ENCODE measurements around the gene MAPKAPK2. TPM values are rescaled to one million over a fixed set of nuclear protein-coding genes. Genes with fewer than 3 reads are reported as not detected.

The MAPKAPK2 gene
- total and polyA plus RNA-seq, 2 of the 13 experiments (the other 11 are each of a cell fraction or from before 2014, with no cell fraction given) = 16.6 to 34.0 TPM

DNA sequence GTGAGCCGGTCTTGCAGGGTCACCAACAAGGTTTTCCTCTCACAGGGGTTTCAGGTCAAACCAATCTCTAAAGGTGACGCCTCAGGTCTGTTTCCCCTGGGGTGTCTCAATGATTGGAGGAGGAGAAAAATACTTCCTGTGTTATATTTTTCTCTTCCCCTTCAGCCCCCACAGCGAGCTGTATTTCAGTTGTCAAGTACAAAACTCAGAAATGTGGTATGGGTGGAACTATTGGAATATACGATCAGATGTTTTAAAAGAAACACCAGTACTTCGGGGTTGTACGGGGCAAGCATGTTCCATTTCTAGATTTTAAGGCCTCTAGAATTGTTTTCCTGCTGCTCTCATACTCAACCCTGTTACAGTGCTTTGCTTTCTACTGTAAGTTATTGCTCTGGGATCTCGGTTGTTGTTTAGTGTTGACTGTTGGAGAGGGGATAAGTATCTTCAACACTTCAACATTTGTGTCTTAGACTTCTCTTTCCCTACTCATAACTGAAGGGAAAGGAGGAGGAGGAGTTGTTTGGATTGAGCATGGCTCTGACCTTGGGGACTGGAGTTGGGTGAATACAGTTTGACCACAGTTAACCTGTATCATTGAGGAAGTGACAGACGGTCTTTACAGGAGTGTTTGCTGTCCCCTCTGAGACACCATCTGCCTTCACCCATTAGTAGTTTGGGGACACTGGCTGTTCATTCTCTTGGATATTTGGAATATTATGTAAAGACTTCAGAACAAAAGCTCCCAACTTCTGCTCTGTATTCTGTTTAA is 2.0 kb downstream of the MAPKAPK2 start (continued):
- no peak for TF ChIP-seq RERE (CRISPR knock-in tag; IDR thresholded peaks at IDR 0.05; ENCODE audit: low read depth)
- no peak for TF ChIP-seq ZFP36L1 (CRISPR knock-in tag; IDR thresholded peaks at IDR 0.05)
- peak; percentile 51; the same call in 1 of the 2 replicates for TF ChIP-seq SAP130 (CRISPR knock-in tag; IDR thresholded peaks at IDR 0.05; ENCODE audit: low read depth)
- no peak for TF ChIP-seq HIVEP1 (CRISPR knock-in tag; IDR thresholded peaks at IDR 0.05)
- TF ChIP-seq THRA (CRISPR knock-in tag; IDR thresholded peaks at IDR 0.05; ENCODE audit: borderline replicate concordance) = peak; percentile 42; the same call in 1 of the 2 replicates
- TF ChIP-seq TGIF2 (CRISPR knock-in tag; IDR thresholded peaks at IDR 0.05) = 0 out of 2 replicates have a peak, but pooled peaks have one; percentile 18
- no peak for TF ChIP-seq SKI (IDR thresholded peaks at IDR 0.05; ENCODE audit: partially characterized antibody)
